Measurements from ENCODE around the gene SF3A1. TPM values are rescaled to one million over a fixed set of nuclear protein-coding genes. Genes with fewer than 3 reads are reported as not detected.

The SF3A1 gene
- total and polyA plus RNA-seq, 2 of the 8 experiments (the other 6 are each of a cell fraction or from before 2014, with no cell fraction given): 27.8 to 285 TPM

DNA sequence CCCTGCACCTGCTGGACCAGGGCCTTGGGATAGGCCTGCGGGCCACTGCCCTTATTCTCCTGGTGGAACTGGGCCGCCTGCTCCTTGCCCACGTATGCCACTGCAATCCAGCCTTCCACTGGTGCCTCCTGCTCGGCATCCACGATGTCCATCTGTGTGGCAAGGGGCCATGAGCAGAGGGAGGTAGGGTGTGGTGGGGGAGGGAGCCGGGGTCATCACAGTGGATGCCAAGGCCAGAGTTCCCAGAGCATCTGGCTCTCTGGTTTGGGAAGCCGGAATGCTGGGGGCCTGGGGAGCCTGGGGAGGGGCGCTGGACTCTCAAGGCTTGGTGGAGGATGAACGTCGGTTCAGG lies 29.9 kb upstream of the SF3A1 start:
- Histone ChIP-seq H4K91ac (replicated peaks; ENCODE audit: insufficient read length, low read length) (peak overlapping the region; percentile 91), H2BK15ac (ENCODE audit: low read length) (no peak overlapping the region), H3K9ac (replicated peaks in 1 of 4; ENCODE audit: extremely low read depth in 1 of 4, low read depth in 3 of 4, low read length in 3 of 4) (peak overlapping the region in 1 of 4 experiments; percentile 34; a peak in 3 of 7 replicates), H3K4me2 (ENCODE audit: insufficient read depth in 1 of 2, low read depth in 2 of 2, low read length in 2 of 2) (peak overlapping the region; percentile 87 to 88), H3K14ac (ENCODE audit: insufficient read length) (no peak overlapping the region), H3K18ac (ENCODE audit: extremely low read depth, low read length) (no peak overlapping the region; the same call in 1 of the 2 replicates), H4K5ac (ENCODE audit: insufficient read length, low read depth, low read length) (peak overlapping the region; percentile 68), H2BK12ac (ENCODE audit: low read depth, low read length) (0 out of 2 replicates have a peak overlapping the region, but pooled peaks have one; percentile 39), H3K27me3 (replicated peaks in 1 of 4; ENCODE audit: control insufficient read depth in 3 of 4, extremely low read depth in 1 of 4, insufficient read depth in 3 of 4, low read length in 3 of 4) (no peaks in the 10 kb centered on the region), H3K27ac (ENCODE audit: low read depth, low read length) (no peak overlapping the region), H3K23me2 (ENCODE audit: low read depth, low read length) (peaks cover 4% of the 10 kb centered on the region; the same call in 1 of the 2 replicates), H2AFZ (ENCODE audit: low read length) (no peak overlapping the region), H3K36me3 (ENCODE audit: control insufficient read depth in 2 of 4, insufficient read depth in 4 of 4, low read length in 3 of 4) (no peaks in the 10 kb centered on the region; a peak in 1 of 8 replicates), H3K79me1 (ENCODE audit: low read depth, low read length) (no peaks in the 10 kb centered on the region), H4K20me1 (replicated peaks in 1 of 2; ENCODE audit: control insufficient read depth in 1 of 2, insufficient read depth in 2 of 2, low read length in 2 of 2) (peaks cover 0 to 2% of the 10 kb centered on the region in 2 experiments), H4K8ac (ENCODE audit: extremely low read depth, insufficient read depth, low read length) (peak overlapping the region; percentile 75; the same call in 1 of the 2 replicates), H2BK120ac (replicated peaks; ENCODE audit: low read depth, low read length) (no peak overlapping the region), H2BK20ac (ENCODE audit: low read length) (no peak overlapping the region), H3K4me3 (ENCODE audit: extremely low read depth in 1 of 4, insufficient read depth in 2 of 4, low read depth in 3 of 4, low read length in 4 of 4) (peak overlapping the region; percentile 42 to 66 (median 54)), H3K23ac (ENCODE audit: insufficient read length) (no peak overlapping the region), H3K9me3 (ENCODE audit: insufficient read depth in 2 of 2, low read depth in 1 of 2, low read length in 1 of 2) (peaks cover 9% of the 10 kb centered on the region in 2 experiments), H3K79me2 (ENCODE audit: control insufficient read depth in 1 of 2, insufficient read depth in 2 of 2, low read length in 2 of 2) (no peaks in the 10 kb centered on the region; a peak in 1 of 4 replicates), H2BK5ac (ENCODE audit: low read depth, low read length) (no peak overlapping the region), H2AK5ac (ENCODE audit: low read depth, low read length) (peak overlapping the region; percentile 82; the same call in 1 of the 2 replicates), H3K4me1 (replicated peaks in 1 of 4; ENCODE audit: control insufficient read depth in 3 of 4, insufficient read depth in 4 of 4, low read length in 3 of 4) (peaks cover 0 to 7% (median 2%) of the 10 kb centered on the region in 4 experiments; a peak in 4 of 7 replicates), H3K56ac (replicated peaks; ENCODE audit: insufficient read length, low read depth, low read length) (peak overlapping the region; percentile 30), H3K4ac (replicated peaks; ENCODE audit: insufficient read length, low read depth, low read length) (peak overlapping the region; percentile 72)
- FAIRE-seq (no peak), DNase-seq (ENCODE audit: low read depth in 1 of 2, low spot score in 2 of 2) (no peak)
- CTCF ChIA-PET (ENCODE audit: partially characterized antibody): interaction anchor here (0.7 to 6.1 kb wide), 8 partner anchors 11 to 123 kb away, joined by 3 to 28 read pairs (median 3); no protein-coding TSS in a partner anchor
- 39% methylated on average over 9 of the region's 10 CpGs; no CpG with 5 or more reads in 1 of the 2 experiments for WGBS, 2 experiments (ENCODE audit: extremely low coverage in 1 of 2, insufficient coverage in 1 of 2, insufficient read length in 1 of 2, insufficient replicate concordance in 2 of 2, low coverage in 1 of 2, low lambda C conversion rate in 2 of 2, missing lambda C conversion rate in 1 of 2)
- POLR2A ChIA-PET (ENCODE audit: partially characterized antibody): interaction anchor here (0.8 to 2.8 kb wide), 3 partner anchors 11 to 51 kb away, joined by 3 to 10 read pairs (median 3); partner anchors contain the start of genes CCDC157 and SF3A1
- TF ChIP-seq MAFK (IDR thresholded peaks at IDR 0.05; ENCODE audit: low read depth, low read length): no peak
- TF ChIP-seq TCF12 (IDR thresholded peaks at IDR 0.05; ENCODE audit: low read depth, low read length): no peak
- no peak for TF ChIP-seq SIX5 (IDR thresholded peaks at IDR 0.05; ENCODE audit: low read depth, low read length)
- no peak for TF ChIP-seq SRF (IDR thresholded peaks at IDR 0.05; ENCODE audit: low read depth, low read length)
- no peak for TF ChIP-seq PHF8 (conservative IDR thresholded peaks at IDR 0.05; ENCODE audit: low read depth, low read length)
- TF ChIP-seq CBX5 (IDR thresholded peaks at IDR 0.05; ENCODE audit: low read depth, low read length): no peak
- no peak for TF ChIP-seq JUN (IDR thresholded peaks at IDR 0.05; ENCODE audit: low read depth, low read length)
- TF ChIP-seq EGR1 (IDR thresholded peaks at IDR 0.05; ENCODE audit: borderline replicate concordance, low read depth, low read length): no peak
- no peak for TF ChIP-seq CREB1 (IDR thresholded peaks at IDR 0.05)
- TF ChIP-seq EP300 (IDR thresholded peaks at IDR 0.05; ENCODE audit: borderline replicate concordance in 1 of 2, low read depth in 2 of 2, low read length in 2 of 2): no peak
- no peak for TF ChIP-seq POLR2AphosphoS5 (IDR thresholded peaks at IDR 0.05; ENCODE audit: low read depth, low read length)
- TF ChIP-seq GTF2F1 (IDR thresholded peaks at IDR 0.05; ENCODE audit: borderline replicate concordance, low read depth, low read length): no peak
- no peak for TF ChIP-seq CHD2 (IDR thresholded peaks at IDR 0.05; ENCODE audit: low read length)
- TF ChIP-seq BRCA1 (IDR thresholded peaks at IDR 0.05; ENCODE audit: low read depth, low read length): no peak
